ACHN (cell line): ENCODE measurements around the gene LAMA4.
"Not testable (repeated sequence)": the region's sequence is repeated elsewhere in the genome, so short reads cannot be mapped to it uniquely, and the experiment has no call there.

ENCODE experiments used
- DNase-seq: peaks from one replicate; pipeline ENCODE4 v3.0.0-alpha.2; 2015
- in situ Hi-C: cut with HindIII; loops from 2 replicates; pipeline ENCODE4 v1.10.0; 2017; ENCODE audit warnings: low sequenced_read_pairs, low pct_ligation_motif_present, low pct_unique_long_range_greater_than_20kb

LAMA4 gene

GRCh38 chr6:112202639-112203341 lies 51.6 kb downstream of the LAMA4 start:
- DNase-seq: no peak
- in situ Hi-C loops: no loop called here

- DNase-seq, in situ Hi-C loops: not testable (repeated sequence)
These were observed 54.0 kb downstream of the LAMA4 start for GRCh38 chr6:112200185-112200914.

- in situ Hi-C loops: no loop called here
- no peak for DNase-seq
These were observed 55.4 kb downstream of the LAMA4 start for GRCh38 chr6:112199001-112199403.

DNA sequence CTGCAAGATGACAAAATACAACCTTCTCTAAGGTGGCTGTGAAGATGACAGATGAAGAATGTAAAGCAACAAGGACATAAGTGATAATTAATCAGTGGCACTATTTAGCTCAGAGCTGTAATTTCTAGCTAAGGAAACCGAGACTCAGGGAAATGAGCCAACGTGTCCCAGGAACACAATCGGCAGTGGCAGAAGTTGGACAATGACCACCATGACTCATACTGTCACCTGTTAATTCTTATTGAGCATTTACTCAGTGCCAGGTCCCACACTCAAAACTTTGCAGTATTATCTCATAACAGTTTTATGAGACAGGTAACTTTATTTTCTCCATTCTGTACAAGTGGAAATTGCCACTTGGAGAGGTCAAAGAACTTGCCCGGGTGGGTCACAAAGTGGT lies 55.8 kb downstream of the LAMA4 start:
- DNase-seq: no peak
- in situ Hi-C loops: no loop called here

DNA sequence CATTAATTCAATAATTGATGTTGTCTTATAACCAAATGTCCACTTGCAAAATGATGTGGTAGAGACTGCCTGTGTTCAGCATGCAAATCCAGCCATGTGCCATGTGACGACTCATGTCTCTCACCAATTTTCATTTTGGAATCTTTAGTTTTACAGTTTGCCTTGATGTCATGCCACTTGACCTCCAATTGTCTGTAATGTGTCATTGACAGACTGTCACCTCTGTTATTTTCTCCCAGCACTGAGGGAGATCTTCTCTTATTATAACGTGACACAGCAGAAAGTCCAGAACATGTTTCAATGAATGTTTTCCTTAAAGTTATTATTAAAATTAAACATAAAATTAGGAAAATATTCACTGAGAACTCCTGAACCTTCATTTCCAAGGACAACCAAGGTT lies 56.7 kb downstream of the LAMA4 start:
- DNase-seq: no peak
- in situ Hi-C loops: no loop called here

- in situ Hi-C loops: no loop called here
- no peak for DNase-seq
These were observed 58.1 kb downstream of the LAMA4 start for GRCh38 chr6:112196306-112196705.

DNA sequence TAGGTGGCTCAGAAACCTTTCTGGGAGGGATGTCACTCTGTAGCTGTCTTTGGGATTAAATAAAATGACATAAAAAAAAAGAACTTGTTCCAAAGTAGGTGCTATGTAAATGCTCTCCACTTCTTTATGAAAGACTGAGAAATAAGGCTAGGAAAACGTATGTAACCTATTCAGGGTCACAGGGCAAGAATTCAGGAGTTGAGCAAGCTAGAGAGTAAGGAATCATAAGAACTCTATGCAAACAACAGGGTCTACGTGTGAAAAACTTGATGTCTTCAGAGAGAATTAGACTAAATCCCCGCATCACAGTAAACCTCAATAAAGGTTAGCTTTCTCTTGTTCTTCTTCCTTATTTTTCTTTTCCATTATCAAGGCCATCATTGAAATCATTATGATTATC lies 59.2 kb downstream of the LAMA4 start:
- in situ Hi-C loops: no loop called here
- DNase-seq: no peak

DNA sequence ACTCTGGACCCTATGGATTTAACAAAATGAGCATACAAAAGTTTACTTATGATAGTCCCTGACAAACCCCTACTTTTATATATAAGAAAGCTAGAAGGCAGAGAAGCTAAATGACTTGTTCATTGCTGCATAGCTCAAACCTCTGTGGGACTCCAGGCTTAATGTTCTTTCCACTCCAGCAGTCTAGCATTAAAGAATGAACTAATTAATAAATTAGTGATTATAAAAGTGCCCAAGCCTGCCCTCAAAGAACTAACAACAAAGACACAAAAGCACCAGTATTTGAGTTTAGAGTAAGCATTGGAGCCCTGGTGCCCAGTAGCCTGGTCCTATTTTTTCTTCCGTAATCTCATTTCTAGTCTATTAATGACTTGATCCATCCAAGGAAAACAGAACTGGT lies 59.9 kb downstream of the LAMA4 start:
- in situ Hi-C loops: no loop called here
- no peak for DNase-seq

- in situ Hi-C loops: no loop called here
- DNase-seq: no peak
These were observed 60.8 kb downstream of the LAMA4 start for GRCh38 chr6:112193535-112194051.

DNA sequence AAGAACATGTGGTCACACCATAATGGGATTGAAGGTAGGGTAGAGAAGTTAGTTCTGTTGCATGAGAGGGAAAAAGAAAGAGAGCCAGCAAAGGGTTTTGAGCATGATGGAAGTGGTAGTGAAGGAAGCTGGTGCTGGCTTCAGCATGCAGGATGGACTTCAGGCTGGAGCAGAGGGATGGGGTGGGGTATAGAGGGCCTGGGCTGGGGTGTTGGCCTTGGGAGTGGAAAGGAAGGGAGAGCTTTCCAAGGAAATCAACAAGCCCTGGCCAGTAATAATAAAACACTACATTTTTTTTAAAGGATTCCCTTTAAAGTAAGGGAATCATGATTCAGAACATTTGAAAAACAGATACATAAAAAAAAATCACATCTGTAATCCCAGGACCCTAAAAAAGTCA lies 61.2 kb downstream of the LAMA4 start:
- DNase-seq: no peak
- in situ Hi-C loops: no loop called here

- DNase-seq: no peak
These were observed 62.8 kb downstream of the LAMA4 start for GRCh38 chr6:112191509-112192020.

DNA sequence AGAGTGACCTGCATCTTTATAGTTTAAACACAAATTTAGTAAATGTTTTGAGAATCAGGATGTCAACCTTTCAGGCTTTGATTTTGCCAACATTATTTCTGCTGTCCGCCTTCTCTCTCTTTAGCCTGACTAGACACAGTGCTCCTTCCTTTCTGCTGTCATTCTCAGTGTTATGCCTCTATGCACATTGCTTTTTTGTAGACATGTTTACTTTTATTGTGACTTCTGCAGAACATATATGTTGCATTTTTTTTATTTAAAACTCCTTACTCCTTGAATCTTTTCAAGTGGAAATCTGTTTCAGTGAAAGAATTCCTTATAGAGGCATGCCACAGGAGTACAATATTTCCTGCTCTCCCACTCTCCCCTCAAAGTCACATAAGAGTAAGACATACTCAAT lies 64.2 kb downstream of the LAMA4 start:
- in situ Hi-C loops: no loop called here
- no peak for DNase-seq

More at GRCh38 chr6:112191509-112192020, 62.8 kb downstream of the LAMA4 start:
- in situ Hi-C loops: no loop called here

GRCh38 chr6:112189494-112189893 lies 64.9 kb downstream of the LAMA4 start:
- in situ Hi-C loops: no loop called here
- DNase-seq: no peak

GRCh38 chr6:112188906-112189305 lies 65.5 kb downstream of the LAMA4 start:
- no peak for DNase-seq

GRCh38 chr6:112187736-112188135 lies 66.6 kb downstream of the LAMA4 start:
- in situ Hi-C loops: no loop called here
- no peak for DNase-seq

More at GRCh38 chr6:112188906-112189305, 65.5 kb downstream of the LAMA4 start:
- in situ Hi-C loops: no loop called here

DNA sequence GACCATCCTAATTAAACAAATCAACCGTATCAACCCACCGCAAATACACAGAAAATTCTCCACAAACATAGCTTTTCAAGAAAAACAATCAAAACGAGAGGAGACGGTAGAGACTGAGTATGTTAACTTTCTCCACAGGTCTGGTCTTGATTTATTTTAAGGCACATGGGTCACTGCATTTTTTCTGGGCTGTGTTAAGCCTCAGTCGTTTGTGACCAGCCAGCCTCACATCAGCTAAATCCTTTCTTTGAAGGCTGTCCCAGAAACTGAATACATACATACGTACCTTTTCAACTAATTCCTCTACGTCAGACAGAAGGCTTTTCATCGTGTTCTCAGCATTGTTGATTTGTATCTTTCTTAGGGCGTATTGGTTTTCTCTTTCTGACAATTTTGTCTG lies 69.4 kb downstream of the LAMA4 start:
- in situ Hi-C loops: no loop called here
- no peak for DNase-seq

DNA sequence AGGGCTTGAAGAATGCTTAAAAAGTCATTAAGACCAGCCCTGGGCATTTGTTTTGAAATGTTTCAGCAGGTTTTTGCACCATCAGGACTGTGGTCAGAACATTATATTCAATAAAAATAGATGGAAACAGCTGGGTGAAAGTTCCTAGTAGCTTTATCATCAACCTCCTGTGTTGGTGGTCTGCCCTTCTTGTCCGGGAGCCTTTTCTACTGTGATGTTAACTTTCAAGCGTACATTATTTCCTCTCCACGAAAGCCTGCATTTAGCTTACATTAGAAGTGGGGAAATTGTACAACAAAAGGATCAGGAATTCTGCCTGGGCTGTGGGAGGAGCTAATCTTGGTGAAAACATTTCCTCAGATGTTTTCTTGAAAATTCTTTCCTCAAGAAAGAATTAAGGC lies 71.1 kb downstream of the LAMA4 start:
- in situ Hi-C loops: no loop called here
- no peak for DNase-seq

GRCh38 chr6:112181130-112181529 lies 73.2 kb downstream of the LAMA4 start:
- in situ Hi-C loops: no loop called here
- DNase-seq: no peak

DNA sequence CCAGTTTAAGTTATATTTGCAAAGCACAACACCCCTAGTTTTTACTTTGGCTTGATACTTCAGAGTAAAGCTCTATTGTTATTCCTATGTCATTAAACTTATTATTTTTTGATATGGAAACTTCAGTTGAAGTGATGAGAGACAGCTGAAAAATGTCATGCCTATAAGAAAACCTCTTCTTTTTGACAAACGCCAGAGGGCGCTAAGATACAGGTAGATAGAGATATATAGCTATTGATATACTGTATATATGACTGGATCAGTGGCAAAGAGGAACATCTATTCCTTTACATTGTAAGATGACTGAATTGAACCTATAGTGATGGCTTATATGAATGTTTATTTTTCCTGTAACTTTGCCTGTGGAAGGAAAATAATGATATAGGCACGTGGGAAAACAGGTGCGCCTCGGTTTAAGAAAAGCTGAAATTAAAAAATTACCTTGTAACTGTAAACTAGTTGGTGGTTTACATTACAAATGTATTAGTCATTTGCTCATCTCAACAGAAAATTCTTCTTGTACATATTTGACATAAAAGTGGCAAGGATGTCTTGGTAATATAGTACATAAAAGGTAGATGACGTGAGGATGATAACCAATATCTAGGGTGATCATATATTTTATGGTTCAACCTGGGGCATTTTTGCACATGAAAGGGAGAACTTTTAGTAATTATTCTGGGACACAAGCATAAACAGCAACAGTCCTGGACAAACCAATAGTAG lies 74.1 kb downstream of the LAMA4 start:
- peak; percentile 68 for DNase-seq
- in situ Hi-C loops: no loop called here
